Activated CD8-positive, alpha-beta T cell treated with anti-CD3 and anti-CD28 coated beads, Interleukin-2, amount 10 ng/mL, durations not matched to agents 7 days and 5 days (primary cell): ENCODE measurements around the gene MMP1. TPM values are rescaled to one million over a fixed set of nuclear protein-coding genes. Genes with fewer than 3 reads are reported as not detected.

Experiments used
- ATAC-seq: fragments of 150-1000 bp; cut with Tn5 transposase; one replicate; pipeline ENCODE4 v1.10.0; 2021; ENCODE audit warnings: moderate library complexity
- CTCF ChIA-PET: fragments of 350-600 bp; sonication (Branson Sonifier 250); formaldehyde crosslinking; loops from one replicate; lab custom pipeline; 2021; ENCODE audit warnings: antibody characterized with exemption; lab: Charles Lee
- POLR2A ChIA-PET: fragments of 350-600 bp; sonication (Branson Sonifier 250); formaldehyde crosslinking; loops from one replicate; lab custom pipeline; 2021; ENCODE audit warnings: antibody characterized with exemption; lab: Charles Lee
- DNase-seq: peaks from one replicate; pipeline ENCODE4 v3.0.0-alpha.2; 2020
- H3K27ac Mint-ChIP-seq: one replicate; pipeline ENCODE4 v1.8.0; 2021; ENCODE audit warnings: mild to moderate bottlenecking, mixed read lengths
- H3K27me3 Mint-ChIP-seq: one replicate; pipeline ENCODE4 v1.8.0; 2021; ENCODE audit warnings: low read depth, mixed read lengths
- H3K36me3 Mint-ChIP-seq: one replicate; pipeline ENCODE4 v1.8.0; 2021; ENCODE audit warnings: low read depth, mixed read lengths
- H3K4me1 Mint-ChIP-seq: one replicate; pipeline ENCODE4 v1.8.0; 2021; ENCODE audit warnings: low read depth, mixed read lengths
- H3K4me3 Mint-ChIP-seq: one replicate; pipeline ENCODE4 v1.8.0; 2021; ENCODE audit warnings: mild to moderate bottlenecking, mixed read lengths
- H3K9me3 Mint-ChIP-seq: one replicate; pipeline ENCODE4 v1.8.0; 2022; ENCODE audit warnings: mixed read lengths; ENCODE audit not compliant: insufficient read depth
- total RNA-seq, 2 experiments: library from RNA; stranded (reverse); gene quantifications; one replicate each; pipeline ENCODE4 v1.2.3, GENCODE V29; 2021

Gene MMP1
- total RNA-seq: not detected

- ATAC-seq: no peak
Measured at GRCh38 chr11:102798012-102798746, at the start of gene MMP1. MMP1 (minus strand) TSS chr11:102798160; CDS start chr11:102798092, 68 bp downstream.

GRCh38 chr11:102846292-102846691 is 48.3 kb upstream of the MMP1 start:
- no peak for DNase-seq
- POLR2A ChIA-PET: no interaction called here
- Mint-ChIP-seq H3K27me3 (no peaks in the 10 kb centered on the region), H3K4me1 (no peaks in the 10 kb centered on the region), H3K27ac (no peak overlapping the region), H3K36me3 (no peaks in the 10 kb centered on the region), H3K9me3 (no peaks in the 10 kb centered on the region), H3K4me3 (no peak overlapping the region)
- no peak for ATAC-seq
- CTCF ChIA-PET: no interaction called here

More at GRCh38 chr11:102798012-102798746, at the start of gene MMP1:
- Mint-ChIP-seq H3K4me3 (no peak within 1 kb of the TSS), H3K4me1 (no peaks in the 10 kb centered on the region), H3K9me3 (no peaks in the 10 kb centered on the region), H3K27me3 (no peaks in the 10 kb centered on the region), H3K36me3 (no peaks in the 10 kb centered on the region), H3K27ac (no peak within 1 kb of the TSS)
- no peak for DNase-seq
- CTCF ChIA-PET: no interaction called here
- POLR2A ChIA-PET: no interaction called here

- DNase-seq (no peak), ATAC-seq (no peak)
- Mint-ChIP-seq H3K36me3 (no peaks in the 10 kb centered on the region), H3K4me1 (no peaks in the 10 kb centered on the region), H3K27me3 (no peaks in the 10 kb centered on the region), H3K9me3 (no peaks in the 10 kb centered on the region), H3K27ac (no peak within 1 kb of the TSS), H3K4me3 (no peak within 1 kb of the TSS)
- ChIA-PET POLR2A (no interaction called here), CTCF (no interaction called here)
Measured at GRCh38 chr11:102843489-102843888, 45.5 kb upstream of the MMP1 start, which contains the start of gene MMP3. MMP3 (minus strand) TSS chr11:102843609; CDS start chr11:102843546, 63 bp downstream.

- ChIA-PET POLR2A (no interaction called here), CTCF (interaction anchor here (0.6 kb wide), 1 partner anchor 661 kb away, joined by 3 read pairs; no protein-coding TSS in a partner anchor)
- Mint-ChIP-seq H3K4me3 (no peak overlapping the region), H3K9me3 (no peaks in the 10 kb centered on the region), H3K4me1 (no peaks in the 10 kb centered on the region), H3K27ac (no peak overlapping the region), H3K27me3 (no peaks in the 10 kb centered on the region), H3K36me3 (no peaks in the 10 kb centered on the region)
- DNase-seq (no peak), ATAC-seq (no peak)
Measured at GRCh38 chr11:102842930-102843329, 45.0 kb upstream of the MMP1 start.

GRCh38 chr11:102840018-102840417 is 42.1 kb upstream of the MMP1 start:
- Mint-ChIP-seq H3K4me3 (no peak overlapping the region), H3K27me3 (no peaks in the 10 kb centered on the region), H3K27ac (no peak overlapping the region), H3K4me1 (no peaks in the 10 kb centered on the region), H3K36me3 (no peaks in the 10 kb centered on the region), H3K9me3 (no peaks in the 10 kb centered on the region)
- CTCF ChIA-PET: no interaction called here
- DNase-seq: no peak
- POLR2A ChIA-PET: no interaction called here
- no peak for ATAC-seq

- Mint-ChIP-seq H3K36me3 (no peaks in the 10 kb centered on the region), H3K9me3 (no peaks in the 10 kb centered on the region), H3K27ac (no peak overlapping the region), H3K4me3 (no peak overlapping the region), H3K27me3 (peaks cover 3% of the 10 kb centered on the region), H3K4me1 (no peaks in the 10 kb centered on the region)
- no peak for DNase-seq
- ChIA-PET POLR2A (no interaction called here), CTCF (no interaction called here)
- no peak for ATAC-seq
Measured at GRCh38 chr11:102837646-102838045, 39.7 kb upstream of the MMP1 start.

- DNase-seq (no peak), ATAC-seq (no peak)
- H3K36me3 Mint-ChIP-seq: no peaks in the 10 kb centered on the region
- ChIA-PET CTCF (no interaction called here), POLR2A (no interaction called here)
- peaks cover 6% of the 10 kb centered on the region for H3K27me3 Mint-ChIP-seq
- no peak overlapping the region for H3K27ac Mint-ChIP-seq
- no peaks in the 10 kb centered on the region for H3K4me1 Mint-ChIP-seq
- no peaks in the 10 kb centered on the region for H3K9me3 Mint-ChIP-seq
- no peak overlapping the region for H3K4me3 Mint-ChIP-seq
Measured at GRCh38 chr11:102837156-102837555, 39.2 kb upstream of the MMP1 start.

- H3K4me3 Mint-ChIP-seq: no peak overlapping the region
- H3K27ac Mint-ChIP-seq: no peak overlapping the region
- ATAC-seq (no peak), DNase-seq (no peak)
- H3K9me3 Mint-ChIP-seq: no peaks in the 10 kb centered on the region
- no peaks in the 10 kb centered on the region for H3K36me3 Mint-ChIP-seq
- POLR2A ChIA-PET: no interaction called here
- H3K27me3 Mint-ChIP-seq: peaks cover 11% of the 10 kb centered on the region
- CTCF ChIA-PET: no interaction called here
- no peaks in the 10 kb centered on the region for H3K4me1 Mint-ChIP-seq
Measured at GRCh38 chr11:102836290-102836875, 38.4 kb upstream of the MMP1 start.

GRCh38 chr11:102833731-102834130 is 35.8 kb upstream of the MMP1 start:
- Mint-ChIP-seq H3K4me3 (no peak overlapping the region), H3K27ac (no peak overlapping the region), H3K9me3 (no peaks in the 10 kb centered on the region), H3K36me3 (no peaks in the 10 kb centered on the region), H3K4me1 (no peaks in the 10 kb centered on the region), H3K27me3 (peaks cover 24% of the 10 kb centered on the region)
- DNase-seq (no peak), ATAC-seq (no peak)
- ChIA-PET CTCF (no interaction called here), POLR2A (no interaction called here)

GRCh38 chr11:102832612-102833011 is 34.7 kb upstream of the MMP1 start:
- Mint-ChIP-seq H3K4me3 (no peak overlapping the region), H3K27ac (no peak overlapping the region), H3K27me3 (peaks cover 24% of the 10 kb centered on the region), H3K4me1 (no peaks in the 10 kb centered on the region), H3K36me3 (no peaks in the 10 kb centered on the region), H3K9me3 (no peaks in the 10 kb centered on the region)
- POLR2A ChIA-PET: no interaction called here
- ATAC-seq (no peak), DNase-seq (no peak)
- CTCF ChIA-PET: no interaction called here

- POLR2A ChIA-PET: no interaction called here
- H3K27ac Mint-ChIP-seq: no peak overlapping the region
- ATAC-seq: no peak
- CTCF ChIA-PET: interaction anchor here (1.1 to 3.0 kb wide), 2 partner anchors 24 to 109 kb away, joined by 5 to 13 read pairs; no protein-coding TSS in a partner anchor
- H3K36me3 Mint-ChIP-seq: no peaks in the 10 kb centered on the region
- peak; percentile 23 for DNase-seq
- H3K9me3 Mint-ChIP-seq: no peaks in the 10 kb centered on the region
- no peaks in the 10 kb centered on the region for H3K4me1 Mint-ChIP-seq
- H3K27me3 Mint-ChIP-seq: peaks cover 24% of the 10 kb centered on the region
- H3K4me3 Mint-ChIP-seq: no peak overlapping the region
Measured at GRCh38 chr11:102831489-102832440, 33.8 kb upstream of the MMP1 start.
